Measurements from ENCODE around the gene DDR2.

Gene DDR2

GRCh38 chr1:162631546-162632191 is 595 bp upstream of the DDR2 start:
- peak; percentile 77 for DNase-seq

GRCh38 chr1:162632698-162633080 is 425 bp downstream of the DDR2 start:
- no peak for DNase-seq

- DNase-seq = peak; percentile 43
Observed at GRCh38 chr1:162633081-162633762, 958 bp downstream of the DDR2 start.

GRCh38 chr1:162635418-162635817 is 3.2 kb downstream of the DDR2 start:
- no peak for DNase-seq

GRCh38 chr1:162639718-162640117 is 7.5 kb downstream of the DDR2 start:
- no peak for DNase-seq

- no peak for DNase-seq
Observed at GRCh38 chr1:162641114-162641513, 8.8 kb downstream of the DDR2 start.

GRCh38 chr1:162644986-162645314 is 12.7 kb downstream of the DDR2 start:
- DNase-seq = no peak

GRCh38 chr1:162645666-162646065 is 13.4 kb downstream of the DDR2 start:
- DNase-seq = no peak

GRCh38 chr1:162649583-162649982 is 17.3 kb downstream of the DDR2 start:
- DNase-seq = no peak

- DNase-seq = no peak
Observed at GRCh38 chr1:162654915-162655620, 22.8 kb downstream of the DDR2 start.

GRCh38 chr1:162656266-162656665 is 24.0 kb downstream of the DDR2 start:
- DNase-seq = no peak

GRCh38 chr1:162660574-162660973 is 28.3 kb downstream of the DDR2 start:
- DNase-seq = no peak

- no peak for DNase-seq
Observed at GRCh38 chr1:162661336-162661735, 29.1 kb downstream of the DDR2 start.

GRCh38 chr1:162662013-162662412 is 29.7 kb downstream of the DDR2 start:
- DNase-seq = no peak

GRCh38 chr1:162663086-162663485 is 30.8 kb downstream of the DDR2 start:
- no peak for DNase-seq

- DNase-seq = peak; percentile 32
Observed at GRCh38 chr1:162663589-162664106, 31.4 kb downstream of the DDR2 start.

GRCh38 chr1:162666006-162666645 is 33.9 kb downstream of the DDR2 start:
- no peak for DNase-seq

GRCh38 chr1:162667381-162668080 is 35.3 kb downstream of the DDR2 start:
- DNase-seq = no peak

- DNase-seq = no peak
Observed at GRCh38 chr1:162670928-162671663, 38.8 kb downstream of the DDR2 start.

GRCh38 chr1:162671664-162672410 is 39.6 kb downstream of the DDR2 start:
- no peak for DNase-seq

- DNase-seq = no peak
Observed at GRCh38 chr1:162672622-162673260, 40.5 kb downstream of the DDR2 start.
